Choroid plexus epithelial cell (primary cell): Measurements from ENCODE around the gene OR10A2.
"Not testable (repeated sequence)": the region's sequence is repeated elsewhere in the genome, so short reads cannot be mapped to it uniquely, and the experiment has no call there.

Experiments used
- DNase-seq: peaks from one replicate; pipeline ENCODE4 v3.0.0-alpha.2; 2010; ENCODE audit warnings: low read depth
- H3K4me3 ChIP-seq: 2 replicates; pipeline ENCODE4 v1.5.1; 2011; ENCODE audit warnings: low read depth, mild to moderate bottlenecking, control low read depth, low read length, moderate library complexity
- TF ChIP-seq, protein P1 (sequence below): conservative IDR thresholded peaks from 2 replicates; pipeline ENCODE4 v1.5.1; 2011; ENCODE audit warnings: low read depth, mild to moderate bottlenecking, control low read depth, inconsistent platforms, low read length, moderate library complexity

Gene OR10A2

DNA sequence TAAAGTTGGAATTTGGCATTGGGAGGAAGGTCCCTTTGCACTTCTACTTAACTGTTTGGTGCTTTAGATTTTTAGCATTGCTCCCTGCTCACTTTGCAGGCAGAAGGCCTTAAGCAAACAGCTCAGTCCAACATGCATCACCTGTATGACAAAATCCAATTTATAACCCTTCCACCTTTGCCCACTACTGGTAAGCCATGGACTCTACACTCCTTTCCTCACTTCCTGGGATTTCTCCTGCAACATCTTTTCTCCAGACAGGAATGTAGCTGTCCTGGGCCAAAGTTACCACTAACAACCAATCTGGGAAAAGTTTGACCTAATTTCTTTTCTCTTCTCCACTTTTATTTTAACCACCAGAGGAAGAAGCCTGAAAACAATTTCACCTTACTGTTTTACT lies 31.2 kb downstream of the OR10A2 start:
- no peak for DNase-seq

DNA sequence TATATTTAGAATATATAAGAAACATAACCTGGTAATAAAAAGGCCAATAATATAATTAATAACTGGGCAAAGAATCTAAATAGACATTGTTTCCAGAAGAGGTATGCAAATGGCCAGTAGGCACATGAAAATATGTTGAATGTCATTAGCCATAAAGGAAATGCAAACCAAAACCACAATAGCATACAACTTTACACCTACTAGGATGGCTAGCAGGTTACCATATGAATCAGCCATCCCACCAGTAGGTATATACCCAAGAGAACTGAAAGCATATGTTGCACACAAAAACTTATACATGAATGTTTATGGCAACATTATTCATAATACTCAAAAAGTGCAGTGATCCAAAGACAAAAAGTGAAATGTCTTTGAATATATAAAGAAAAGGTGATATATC lies 32.2 kb downstream of the OR10A2 start:
- TF ChIP-seq, protein P1, sequence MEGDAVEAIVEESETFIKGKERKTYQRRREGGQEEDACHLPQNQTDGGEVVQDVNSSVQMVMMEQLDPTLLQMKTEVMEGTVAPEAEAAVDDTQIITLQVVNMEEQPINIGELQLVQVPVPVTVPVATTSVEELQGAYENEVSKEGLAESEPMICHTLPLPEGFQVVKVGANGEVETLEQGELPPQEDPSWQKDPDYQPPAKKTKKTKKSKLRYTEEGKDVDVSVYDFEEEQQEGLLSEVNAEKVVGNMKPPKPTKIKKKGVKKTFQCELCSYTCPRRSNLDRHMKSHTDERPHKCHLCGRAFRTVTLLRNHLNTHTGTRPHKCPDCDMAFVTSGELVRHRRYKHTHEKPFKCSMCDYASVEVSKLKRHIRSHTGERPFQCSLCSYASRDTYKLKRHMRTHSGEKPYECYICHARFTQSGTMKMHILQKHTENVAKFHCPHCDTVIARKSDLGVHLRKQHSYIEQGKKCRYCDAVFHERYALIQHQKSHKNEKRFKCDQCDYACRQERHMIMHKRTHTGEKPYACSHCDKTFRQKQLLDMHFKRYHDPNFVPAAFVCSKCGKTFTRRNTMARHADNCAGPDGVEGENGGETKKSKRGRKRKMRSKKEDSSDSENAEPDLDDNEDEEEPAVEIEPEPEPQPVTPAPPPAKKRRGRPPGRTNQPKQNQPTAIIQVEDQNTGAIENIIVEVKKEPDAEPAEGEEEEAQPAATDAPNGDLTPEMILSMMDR: no peak
- no peak overlapping the region for H3K4me3 ChIP-seq
- DNase-seq: no peak

More for the DNA sequence above, 31.2 kb downstream of the OR10A2 start:
- no peak overlapping the region for H3K4me3 ChIP-seq
- TF ChIP-seq, protein P1: no peak

DNA sequence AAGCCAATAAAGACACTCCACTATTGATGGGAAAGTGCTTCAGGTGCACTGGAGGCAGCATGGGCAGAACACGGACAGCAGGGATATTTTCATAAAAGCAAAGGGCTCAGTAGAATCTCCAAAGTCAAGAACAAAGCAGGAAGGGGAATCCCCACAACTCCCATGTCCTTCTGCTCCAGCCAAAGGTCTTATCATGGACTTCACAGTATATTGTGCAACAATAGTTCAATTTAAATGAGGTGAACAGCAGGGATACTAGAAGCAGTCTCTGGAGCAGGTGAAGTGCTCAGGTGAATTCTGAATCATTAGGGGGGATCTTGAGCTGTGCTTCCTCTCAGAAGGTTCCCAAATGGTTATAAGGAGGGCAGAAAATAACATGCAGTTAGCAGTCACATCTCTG lies 36.1 kb downstream of the OR10A2 start:
- H3K4me3 ChIP-seq: no peak overlapping the region
- DNase-seq: no peak
- TF ChIP-seq, protein P1: no peak

DNA sequence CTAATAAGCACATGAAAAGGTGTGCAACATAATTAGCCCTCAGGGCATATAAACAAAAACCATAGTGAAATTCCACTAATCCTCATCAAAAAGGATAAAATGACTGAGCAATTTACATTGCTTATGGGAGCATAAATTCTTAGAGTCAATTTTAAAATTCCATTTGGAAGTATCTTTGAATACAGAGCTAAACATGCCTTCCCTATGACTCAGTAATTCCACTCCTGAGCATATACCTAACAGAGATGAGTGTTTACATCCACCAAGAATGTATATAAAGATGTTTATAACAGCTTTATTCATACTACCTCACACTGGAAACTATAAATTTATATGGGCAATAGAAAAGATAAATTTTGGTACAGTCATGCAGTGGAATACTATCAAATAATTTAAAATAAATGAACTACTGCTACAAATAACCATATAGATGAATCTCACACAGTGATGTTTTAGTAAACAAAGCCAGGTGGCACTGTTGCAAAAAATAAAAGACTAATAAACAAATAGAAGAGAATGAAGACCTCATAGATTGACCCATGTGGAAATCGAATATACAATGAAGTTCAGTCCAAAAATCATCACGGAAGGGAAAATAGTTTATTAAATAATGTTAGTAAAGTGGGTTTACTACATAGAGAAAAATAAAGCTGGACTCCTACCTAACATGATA lies 37.6 kb downstream of the OR10A2 start:
- TF ChIP-seq, protein P1: no peak
- H3K4me3 ChIP-seq: no peak overlapping the region
- DNase-seq: peak; percentile 3

DNA sequence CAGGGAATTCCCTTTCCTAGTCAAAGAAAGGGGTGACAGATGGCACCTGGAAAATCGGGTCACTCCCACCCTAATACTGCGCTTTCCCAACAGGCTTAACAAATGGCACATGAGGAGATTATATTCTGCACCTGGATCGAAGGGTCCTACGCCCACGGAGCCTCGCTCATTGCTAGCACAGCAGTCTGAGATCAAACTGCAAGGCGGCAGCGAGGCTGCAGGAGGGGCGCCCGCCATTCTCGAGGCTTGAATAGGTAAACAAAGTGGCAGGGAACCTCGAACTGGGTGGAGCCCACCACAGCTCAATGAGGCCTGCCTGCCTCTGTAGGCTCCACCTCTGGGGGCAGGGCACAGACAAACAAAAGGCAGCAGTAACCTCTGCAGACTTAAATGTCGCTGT lies 41.9 kb downstream of the OR10A2 start:
- DNase-seq, H3K4me3 ChIP-seq: not testable (repeated sequence)

DNA sequence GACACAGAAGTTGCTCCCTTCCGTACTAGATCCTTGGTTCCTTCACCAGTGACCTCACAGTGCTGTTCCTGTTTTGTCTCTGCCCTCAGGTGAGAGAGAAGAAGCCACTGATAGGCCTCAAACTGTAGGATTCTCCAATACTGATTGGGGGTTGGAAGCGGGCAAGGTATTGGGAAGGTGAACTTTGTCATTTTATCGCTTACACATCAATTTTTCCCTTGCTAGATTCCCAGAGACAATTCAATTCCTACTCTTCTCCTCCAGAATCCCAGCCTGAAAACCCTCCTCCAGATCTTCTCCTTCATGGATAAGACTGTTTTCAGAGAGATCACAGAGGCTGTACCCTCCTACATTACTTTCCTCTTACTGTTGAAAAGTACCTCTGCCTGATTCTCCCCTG lies 48.5 kb downstream of the OR10A2 start:
- TF ChIP-seq, protein P1: no peak
- no peak for DNase-seq
- no peak overlapping the region for H3K4me3 ChIP-seq

DNA sequence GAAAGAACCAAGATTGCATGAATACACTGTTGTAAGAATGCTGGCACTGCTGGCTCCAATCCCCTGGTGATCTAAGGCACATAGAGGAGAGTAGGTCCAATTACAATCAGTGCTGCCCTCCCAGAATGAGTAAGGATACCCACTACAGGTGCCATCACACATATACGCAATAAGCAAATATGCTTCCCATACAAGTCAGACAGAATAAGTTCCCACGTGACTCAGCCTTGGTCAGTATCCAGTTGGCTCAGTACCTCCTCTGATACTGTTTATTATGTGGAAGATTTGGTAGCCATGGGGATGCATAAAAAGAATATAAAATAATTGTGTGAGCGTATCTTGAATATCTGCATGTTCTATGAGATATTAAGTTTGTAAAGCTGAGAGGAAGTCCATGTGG lies 49.1 kb downstream of the OR10A2 start:
- DNase-seq: peak; percentile 47
- H3K4me3 ChIP-seq: no peak overlapping the region
- TF ChIP-seq, protein P1: no peak
